Thyroid gland (tissue), 4 donors: ENCODE results near the gene DQX1.

ENCODE experiments used
- CTCF ChIP-seq, 6 experiments: fragments of 200-600 bp in 3 of 6; fragments of 450-650 bp in 3 of 6; sonication (generic) in 3 of 6; IDR thresholded peaks; one replicate each; pipeline ENCODE4 v1.5.1; 2016 to 2019; ENCODE audit warnings: antibody characterized with exemption in 6 of 6, mild to moderate bottlenecking in 2 of 6, inconsistent platforms in 1 of 6, moderate library complexity in 1 of 6
- POLR2A ChIP-seq, 2 donors: fragments of 450-650 bp; IDR thresholded peaks; one replicate each; pipeline ENCODE4 v1.6.1; 2017; ENCODE audit warnings: antibody characterized with exemption in 2 of 2, mild to moderate bottlenecking in 2 of 2, moderate library complexity in 1 of 2

DNA sequence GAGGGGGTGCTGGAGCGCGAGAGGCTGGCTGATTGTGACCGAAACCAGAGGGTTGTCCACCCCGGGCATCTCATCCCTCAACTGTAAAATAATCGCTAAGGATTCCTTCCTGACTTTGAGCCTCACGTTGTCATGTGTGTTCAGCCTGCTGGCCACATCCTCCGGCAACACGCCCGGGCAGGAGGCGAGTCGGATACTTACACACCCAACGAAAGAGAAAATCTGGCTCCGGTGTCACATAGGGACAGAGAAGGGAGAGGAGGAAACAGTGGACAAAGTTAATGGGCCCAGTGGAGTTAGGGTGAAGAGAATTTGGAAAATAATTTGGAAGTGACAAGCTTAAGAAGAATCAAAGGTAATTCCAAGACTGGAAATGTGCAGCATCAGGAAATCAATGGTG, 9.4 kb downstream of the DQX1 start:
- TF ChIP-seq CTCF (IDR thresholded peaks at IDR 0.05) (no peak), POLR2A (IDR thresholded peaks at IDR 0.05) (no peak)
